MM.1S (cell line): ENCODE results near the gene SLC15A2.

Source experiments
- DNase-seq: peaks from one replicate; pipeline ENCODE4 v3.0.0-alpha.2; 2015
- H2AFZ ChIP-seq: fragments of 300-600 bp; sonication (generic); 2 replicates; pipeline ENCODE4 v1.6.0; 2016; ENCODE audit warnings: antibody characterized with exemption, low read length
- H3F3A ChIP-seq: fragments of 300-600 bp; sonication (generic); 2 replicates; pipeline ENCODE4 v1.6.1; 2016; ENCODE audit warnings: mild to moderate bottlenecking, antibody characterized with exemption, low read length, moderate library complexity, mixed read lengths; ENCODE audit not compliant: insufficient read depth
- H3K27ac ChIP-seq: fragments of 300-600 bp; sonication (generic); 2 replicates; pipeline ENCODE4 v1.5.1; 2016; ENCODE audit warnings: mild to moderate bottlenecking, low read length
- H3K27me3 ChIP-seq: fragments of 300-600 bp; sonication (generic); replicated peaks from 2 replicates; pipeline ENCODE4 v1.6.0; 2016; ENCODE audit warnings: low read length; ENCODE audit not compliant: insufficient read depth
- H3K36me3 ChIP-seq: fragments of 300-600 bp; sonication (generic); replicated peaks from 2 replicates; pipeline ENCODE4 v1.6.1; 2016; ENCODE audit warnings: mild to moderate bottlenecking, low read length, mixed read lengths; ENCODE audit not compliant: insufficient read depth
- H3K4me1 ChIP-seq: fragments of 300-600 bp; sonication (generic); 2 replicates; pipeline ENCODE4 v1.6.1; 2016; ENCODE audit warnings: low read length, mixed read lengths
- H3K4me2 ChIP-seq: fragments of 300-600 bp; sonication (generic); 2 replicates; pipeline ENCODE4 v1.6.0; 2016; ENCODE audit warnings: low read depth, low read length
- H3K4me3 ChIP-seq: fragments of 300-600 bp; sonication (generic); 2 replicates; pipeline ENCODE4 v1.5.1; 2016; ENCODE audit warnings: low read length, mixed read lengths
- H3K79me2 ChIP-seq: fragments of 300-600 bp; sonication (generic); 2 replicates; pipeline ENCODE4 v1.6.1; 2016; ENCODE audit warnings: mixed run types, low read length, mixed read lengths
- H3K9ac ChIP-seq: fragments of 300-600 bp; sonication (generic); 2 replicates; pipeline ENCODE4 v1.6.1; 2016; ENCODE audit warnings: low read length, mixed read lengths
- H3K9me2 ChIP-seq: fragments of 300-600 bp; sonication (generic); replicated peaks from 2 replicates; pipeline ENCODE4 v1.6.1; 2016; ENCODE audit warnings: mild to moderate bottlenecking, low read length, mixed read lengths; ENCODE audit not compliant: insufficient read depth
- H3K9me3 ChIP-seq: fragments of 300-600 bp; sonication (generic); replicated peaks from 2 replicates; pipeline ENCODE4 v1.6.1; 2016; ENCODE audit warnings: mild to moderate bottlenecking, low read length, mixed read lengths; ENCODE audit not compliant: insufficient read depth
- H4K20me1 ChIP-seq: fragments of 300-600 bp; sonication (generic); 2 replicates; pipeline ENCODE4 v1.6.1; 2016; ENCODE audit warnings: mild to moderate bottlenecking, low read length, moderate library complexity, mixed read lengths; ENCODE audit not compliant: insufficient read depth
- EZH2 ChIP-seq: fragments of 300-600 bp; sonication (generic); optimal IDR thresholded peaks from 2 replicates; pipeline ENCODE3; 2017; ENCODE audit warnings: low read depth, mild to moderate bottlenecking, antibody characterized with exemption, low read length, mixed read lengths
- EZH2phosphoT487 ChIP-seq: fragments of 300-600 bp; sonication (generic); IDR thresholded peaks from 2 replicates; pipeline ENCODE4 v1.6.1; 2018; ENCODE audit warnings: antibody characterized with exemption, low read length
- TF ChIP-seq, protein P1 (sequence below): fragments of 300-600 bp; sonication (generic); IDR thresholded peaks from 2 replicates; pipeline ENCODE4 v1.5.1; 2016; ENCODE audit warnings: antibody characterized with exemption, low read length, mixed read lengths

The SLC15A2 gene

DNA sequence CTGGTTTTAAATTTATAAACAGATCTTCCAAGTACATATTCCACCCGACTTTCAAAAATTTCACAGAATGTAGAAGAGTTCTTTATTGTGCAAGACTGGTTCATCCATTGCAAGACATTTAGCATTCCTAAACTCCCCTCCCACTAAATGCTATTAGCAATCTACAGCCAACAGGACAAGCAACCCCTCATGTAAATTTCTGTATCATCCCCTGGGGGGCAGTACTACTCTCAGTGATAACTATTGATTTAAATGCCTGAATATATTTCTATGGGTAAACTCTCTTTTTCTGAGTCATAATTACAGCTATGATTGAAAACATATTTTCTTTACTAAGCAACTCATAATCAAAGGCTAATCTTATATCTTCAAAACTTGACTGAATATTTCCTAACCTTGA, 10.7 kb upstream of the SLC15A2 start:
- no peak for DNase-seq

DNA sequence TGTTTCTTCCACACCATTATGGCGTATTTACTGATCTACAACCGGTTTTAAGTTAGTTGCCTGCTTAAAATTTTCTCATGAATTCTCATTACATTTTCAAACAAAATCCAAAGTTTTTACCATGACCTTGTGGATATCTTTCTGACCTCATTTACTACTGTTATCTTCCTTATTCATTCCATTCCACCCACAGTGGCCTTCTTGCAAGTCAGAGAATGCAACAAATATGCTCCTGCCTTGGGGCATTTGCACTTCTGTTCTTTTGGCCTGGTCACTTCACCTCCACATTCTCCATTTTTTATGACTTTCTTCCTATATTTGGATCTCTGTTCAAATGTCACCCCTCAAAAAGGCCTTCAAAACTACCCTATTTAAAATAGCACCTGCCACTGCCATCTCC, 8.8 kb upstream of the SLC15A2 start:
- TF ChIP-seq, protein P1, sequence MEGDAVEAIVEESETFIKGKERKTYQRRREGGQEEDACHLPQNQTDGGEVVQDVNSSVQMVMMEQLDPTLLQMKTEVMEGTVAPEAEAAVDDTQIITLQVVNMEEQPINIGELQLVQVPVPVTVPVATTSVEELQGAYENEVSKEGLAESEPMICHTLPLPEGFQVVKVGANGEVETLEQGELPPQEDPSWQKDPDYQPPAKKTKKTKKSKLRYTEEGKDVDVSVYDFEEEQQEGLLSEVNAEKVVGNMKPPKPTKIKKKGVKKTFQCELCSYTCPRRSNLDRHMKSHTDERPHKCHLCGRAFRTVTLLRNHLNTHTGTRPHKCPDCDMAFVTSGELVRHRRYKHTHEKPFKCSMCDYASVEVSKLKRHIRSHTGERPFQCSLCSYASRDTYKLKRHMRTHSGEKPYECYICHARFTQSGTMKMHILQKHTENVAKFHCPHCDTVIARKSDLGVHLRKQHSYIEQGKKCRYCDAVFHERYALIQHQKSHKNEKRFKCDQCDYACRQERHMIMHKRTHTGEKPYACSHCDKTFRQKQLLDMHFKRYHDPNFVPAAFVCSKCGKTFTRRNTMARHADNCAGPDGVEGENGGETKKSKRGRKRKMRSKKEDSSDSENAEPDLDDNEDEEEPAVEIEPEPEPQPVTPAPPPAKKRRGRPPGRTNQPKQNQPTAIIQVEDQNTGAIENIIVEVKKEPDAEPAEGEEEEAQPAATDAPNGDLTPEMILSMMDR, result no peak
- TF ChIP-seq EZH2phosphoT487 (no peak), EZH2 (no peak)
- Histone ChIP-seq H3K9ac (no peak overlapping the region), H3K9me2 (no peaks in the 10 kb centered on the region), H3K9me3 (no peaks in the 10 kb centered on the region), H3F3A (no peaks in the 10 kb centered on the region), H3K36me3 (peaks cover 4% of the 10 kb centered on the region; the same call in 1 of the 2 replicates), H3K4me1 (no peaks in the 10 kb centered on the region), H2AFZ (no peak overlapping the region), H3K27me3 (no peaks in the 10 kb centered on the region), H3K4me3 (no peak overlapping the region), H3K27ac (no peak overlapping the region), H4K20me1 (no peaks in the 10 kb centered on the region; the same call in 1 of the 2 replicates), H3K79me2 (peaks cover 20% of the 10 kb centered on the region), H3K4me2 (no peak overlapping the region)
- no peak for DNase-seq

More for the DNA sequence above, 10.7 kb upstream of the SLC15A2 start:
- H3K4me3 ChIP-seq, result no peak overlapping the region
- no peak overlapping the region for H3K27ac ChIP-seq
- no peaks in the 10 kb centered on the region for H3K9me2 ChIP-seq
- peaks cover 32% of the 10 kb centered on the region for H3K79me2 ChIP-seq
- peaks cover 4% of the 10 kb centered on the region; the same call in 1 of the 2 replicates for H3K36me3 ChIP-seq
- H3K4me1 ChIP-seq, result no peaks in the 10 kb centered on the region
- H4K20me1 ChIP-seq, result no peaks in the 10 kb centered on the region; the same call in 1 of the 2 replicates
- no peaks in the 10 kb centered on the region for H3F3A ChIP-seq
- no peaks in the 10 kb centered on the region for H3K9me3 ChIP-seq
- TF ChIP-seq EZH2, result no peak
- TF ChIP-seq, protein P1, result peak; percentile 35
- H3K9ac ChIP-seq, result no peak overlapping the region
- H2AFZ ChIP-seq, result no peak overlapping the region
- H3K4me2 ChIP-seq, result no peak overlapping the region
- no peaks in the 10 kb centered on the region for H3K27me3 ChIP-seq

DNA sequence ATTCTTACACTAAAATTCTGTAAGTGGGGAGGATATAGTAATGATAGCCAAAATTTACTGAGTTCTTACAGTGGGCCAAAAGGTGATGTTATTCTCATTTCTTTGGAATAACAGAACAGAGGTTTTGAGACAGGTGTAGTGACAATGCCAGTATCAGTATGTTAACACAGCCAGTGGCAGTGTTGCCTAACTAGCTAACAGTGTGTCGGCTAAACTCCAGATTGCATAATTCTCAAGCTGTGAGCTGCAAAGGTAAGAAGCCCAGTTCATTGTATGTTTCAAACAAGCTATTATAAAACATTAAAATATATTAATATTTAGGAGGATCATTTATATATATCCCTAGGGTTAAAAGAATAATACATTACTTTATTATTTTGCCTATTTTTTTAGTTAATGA, 920 bp downstream of the SLC15A2 start:
- no peak overlapping the region for H3K4me2 ChIP-seq
- DNase-seq, result no peak

More for the DNA sequence above, 920 bp downstream of the SLC15A2 start:
- no peaks in the 10 kb centered on the region for H3K79me2 ChIP-seq
- H3K27ac ChIP-seq, result no peak overlapping the region
- no peak overlapping the region for H3K4me3 ChIP-seq
- H3K27me3 ChIP-seq, result no peaks in the 10 kb centered on the region
- H3K9ac ChIP-seq, result no peak overlapping the region
- no peaks in the 10 kb centered on the region for H3K9me3 ChIP-seq
- no peaks in the 10 kb centered on the region for H3K36me3 ChIP-seq
- H3K4me1 ChIP-seq, result no peaks in the 10 kb centered on the region
- TF ChIP-seq EZH2phosphoT487 (no peak), EZH2 (no peak)
- TF ChIP-seq, protein P1, result no peak
- no peaks in the 10 kb centered on the region for H3K9me2 ChIP-seq
- H4K20me1 ChIP-seq, result no peaks in the 10 kb centered on the region
- no peak overlapping the region for H2AFZ ChIP-seq
- no peaks in the 10 kb centered on the region for H3F3A ChIP-seq
